ENCODE data around the gene EXO5.
A peak's percentile ranks its signal among the peaks of the same experiment; 100 is the strongest.
"Not testable (repeated sequence)": the region's sequence is repeated elsewhere in the genome, so short reads cannot be mapped to it uniquely, and the experiment has no call there.

The EXO5 gene, protein sequence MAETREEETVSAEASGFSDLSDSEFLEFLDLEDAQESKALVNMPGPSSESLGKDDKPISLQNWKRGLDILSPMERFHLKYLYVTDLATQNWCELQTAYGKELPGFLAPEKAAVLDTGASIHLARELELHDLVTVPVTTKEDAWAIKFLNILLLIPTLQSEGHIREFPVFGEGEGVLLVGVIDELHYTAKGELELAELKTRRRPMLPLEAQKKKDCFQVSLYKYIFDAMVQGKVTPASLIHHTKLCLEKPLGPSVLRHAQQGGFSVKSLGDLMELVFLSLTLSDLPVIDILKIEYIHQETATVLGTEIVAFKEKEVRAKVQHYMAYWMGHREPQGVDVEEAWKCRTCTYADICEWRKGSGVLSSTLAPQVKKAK

DNA sequence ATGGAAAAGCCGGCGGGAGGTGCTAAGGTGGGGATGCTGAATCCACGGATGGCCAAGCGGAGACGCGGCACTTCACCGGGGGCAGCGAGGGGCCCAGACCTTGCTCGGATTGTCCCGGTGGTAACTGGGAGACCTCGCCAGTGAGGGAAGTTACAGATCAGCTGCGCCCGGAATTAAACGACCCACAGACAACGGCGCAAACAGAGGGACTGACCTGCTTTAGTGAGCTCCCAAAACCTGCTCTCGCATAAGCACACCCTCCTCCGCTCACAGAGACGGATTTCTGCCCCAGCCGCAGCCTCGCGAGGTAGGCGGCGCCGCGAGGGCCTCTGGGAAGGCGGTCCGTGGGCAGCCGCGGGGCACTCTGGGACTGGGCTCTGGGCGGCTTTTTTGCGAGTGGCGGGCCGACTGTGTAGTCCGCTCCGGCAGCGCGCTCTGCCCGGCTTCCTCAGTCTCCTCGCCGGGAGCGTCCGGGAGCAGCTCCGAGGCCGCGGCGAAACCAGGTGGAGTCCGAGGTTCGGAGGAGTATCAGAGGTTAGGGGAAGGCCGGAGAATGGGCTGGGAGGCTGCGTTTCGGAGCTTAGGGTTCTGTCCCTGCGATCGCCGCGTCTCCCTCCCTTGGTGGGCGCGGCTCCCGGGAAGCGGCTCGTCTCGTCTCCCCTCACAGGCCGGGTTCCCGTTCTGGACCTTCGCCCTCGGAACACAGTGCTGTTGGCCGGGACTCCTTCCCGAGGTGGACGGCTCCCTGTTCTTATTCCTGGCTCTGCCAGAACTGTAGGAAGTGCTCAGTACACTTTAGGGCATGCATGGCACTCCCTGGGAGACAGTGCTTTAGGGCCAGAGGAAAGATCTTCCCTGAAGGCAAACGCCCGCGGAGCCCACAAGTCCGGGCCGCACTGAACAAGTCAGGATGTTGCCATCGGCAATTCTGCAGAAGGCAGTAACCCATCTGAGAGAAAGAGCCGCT is at the start of gene EXO5:
EXO5 (plus strand) TSS at position 393 of the 967 bp plus-strand sequence. CDS start 5,778 bp downstream, outside the sequence.
- DNase-seq (ENCODE audit: low read depth in 3 of 3, low spot score in 1 of 3): peak; percentile 45 to 74 (median 70)

DNA sequence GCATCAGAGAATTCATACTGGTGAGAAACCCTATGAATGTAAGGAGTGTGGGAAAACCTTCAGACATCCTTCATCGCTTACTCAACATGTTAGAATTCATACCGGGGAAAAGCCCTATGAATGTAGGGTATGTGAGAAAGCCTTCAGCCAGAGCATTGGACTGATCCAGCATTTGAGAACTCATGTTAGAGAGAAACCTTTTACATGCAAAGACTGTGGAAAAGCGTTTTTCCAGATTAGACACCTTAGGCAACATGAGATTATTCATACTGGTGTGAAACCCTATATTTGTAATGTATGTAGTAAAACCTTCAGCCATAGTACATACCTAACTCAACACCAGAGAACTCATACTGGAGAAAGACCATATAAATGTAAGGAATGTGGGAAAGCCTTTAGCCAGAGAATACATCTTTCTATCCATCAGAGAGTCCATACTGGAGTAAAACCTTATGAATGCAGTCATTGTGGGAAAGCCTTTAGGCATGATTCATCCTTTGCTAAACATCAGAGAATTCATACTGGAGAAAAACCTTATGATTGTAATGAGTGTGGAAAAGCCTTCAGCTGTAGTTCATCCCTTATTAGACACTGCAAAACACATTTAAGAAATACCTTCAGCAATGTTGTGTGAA is 45.5 kb upstream of the EXO5 start:
- no peak for DNase-seq (ENCODE audit: low read depth in 3 of 3, low spot score in 1 of 3)

DNA sequence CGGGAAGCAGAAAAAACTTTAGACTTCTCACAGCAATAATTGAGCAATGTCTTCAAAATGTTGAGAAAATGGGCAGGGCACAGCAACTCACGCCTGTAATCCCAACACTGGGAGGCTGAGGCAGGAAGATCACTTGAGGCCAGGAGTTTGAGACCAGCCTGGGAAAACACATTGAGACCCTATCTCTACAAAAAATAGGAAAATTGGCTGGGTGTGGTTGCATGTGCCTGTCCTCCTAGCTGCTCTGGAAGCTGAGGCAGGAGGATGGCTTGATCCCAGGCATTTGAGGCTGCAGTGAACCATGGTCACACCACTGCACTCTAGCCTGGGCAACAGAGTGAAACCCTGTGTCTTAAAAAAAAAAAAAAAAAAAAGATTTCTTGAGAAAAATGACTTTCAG is 39.2 kb upstream of the EXO5 start:
- no peak for DNase-seq (ENCODE audit: low read depth in 3 of 3, low spot score in 1 of 3)

DNA sequence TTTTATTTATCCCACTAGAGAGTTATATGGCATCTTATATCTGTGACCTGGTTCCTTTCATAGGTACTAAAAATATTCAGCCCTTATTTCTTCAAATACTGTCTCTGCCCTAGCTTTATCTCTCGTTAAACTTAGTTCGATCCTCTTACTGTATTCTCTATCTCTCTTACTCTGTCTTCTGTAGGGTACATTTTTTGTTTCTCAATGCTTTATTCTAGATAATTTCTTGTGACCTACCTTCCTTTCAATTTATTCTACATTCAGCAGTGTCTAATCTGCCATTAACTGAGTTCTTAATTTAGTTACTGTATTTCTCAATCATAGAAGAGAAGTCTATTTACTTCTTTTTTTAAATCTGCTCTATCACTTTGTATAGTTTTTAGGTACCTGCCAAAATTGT is 33.3 kb upstream of the EXO5 start:
- DNase-seq (ENCODE audit: low read depth in 3 of 3, low spot score in 1 of 3): no peak

DNA sequence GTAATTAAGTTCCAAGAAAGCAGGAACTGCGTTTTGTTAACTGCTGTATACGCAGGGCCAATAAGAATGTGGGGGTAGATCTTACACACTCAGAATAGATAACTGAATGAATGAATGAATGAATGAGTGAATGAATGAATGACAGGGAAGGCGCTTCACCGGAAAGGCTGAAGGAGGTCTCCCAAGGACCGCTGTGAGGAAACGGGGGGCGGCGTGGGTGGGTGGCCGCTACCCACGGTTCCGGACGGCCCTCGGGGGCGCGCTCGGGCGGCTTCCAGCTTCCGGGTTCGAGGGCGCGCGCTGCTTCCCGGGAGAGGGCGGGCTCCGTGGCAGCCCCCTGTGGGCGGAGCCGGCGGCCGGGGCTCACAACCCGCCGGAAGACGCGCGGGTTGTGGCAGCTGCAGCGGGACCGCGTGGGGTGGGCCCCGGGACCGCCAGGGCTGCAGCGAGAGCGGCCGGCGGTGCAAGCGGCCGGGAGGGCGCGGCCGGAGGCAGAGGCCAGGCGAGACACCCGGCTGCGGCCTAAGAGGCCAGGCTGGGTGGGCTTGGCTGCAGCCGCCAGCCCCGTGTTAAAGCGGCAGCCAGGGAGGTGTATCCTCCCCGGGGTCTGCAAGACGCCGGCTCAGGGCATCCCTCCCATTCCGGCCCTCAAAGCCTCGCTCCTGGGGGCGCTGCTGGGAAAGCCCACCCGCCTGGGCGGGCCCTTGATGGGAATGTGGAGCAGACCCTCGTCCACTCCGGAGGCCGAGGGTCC is 31.5 kb upstream of the EXO5 start, which contains the start of gene ZFP69:
ZFP69 (plus strand) TSS at position 367 of the 754 bp plus-strand sequence. CDS start 2,072 bp downstream, outside the sequence.
- peak in 2 of 3 donors; percentile 30 to 56 for DNase-seq (ENCODE audit: low read depth in 3 of 3, low spot score in 1 of 3)

DNA sequence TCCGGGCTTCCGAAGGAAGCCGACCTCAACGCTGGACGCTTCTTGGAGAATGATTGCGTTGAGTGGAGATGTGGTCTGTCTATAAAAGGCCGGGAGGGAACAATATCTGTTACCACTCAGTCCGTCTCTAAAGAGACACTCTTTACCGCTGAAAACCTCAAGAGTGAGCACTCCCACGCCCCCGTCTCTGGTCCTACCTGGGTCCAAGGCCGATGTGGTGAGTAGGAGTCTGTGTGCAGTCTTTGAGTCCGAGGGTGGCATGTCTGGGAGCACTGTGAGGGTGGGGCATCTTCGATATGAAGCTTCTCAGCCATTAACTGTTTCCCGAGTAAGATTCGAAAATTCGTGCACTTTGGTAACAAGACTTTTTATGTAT is 30.9 kb upstream of the EXO5 start:
- DNase-seq (ENCODE audit: low read depth in 3 of 3, low spot score in 1 of 3): no peak

DNA sequence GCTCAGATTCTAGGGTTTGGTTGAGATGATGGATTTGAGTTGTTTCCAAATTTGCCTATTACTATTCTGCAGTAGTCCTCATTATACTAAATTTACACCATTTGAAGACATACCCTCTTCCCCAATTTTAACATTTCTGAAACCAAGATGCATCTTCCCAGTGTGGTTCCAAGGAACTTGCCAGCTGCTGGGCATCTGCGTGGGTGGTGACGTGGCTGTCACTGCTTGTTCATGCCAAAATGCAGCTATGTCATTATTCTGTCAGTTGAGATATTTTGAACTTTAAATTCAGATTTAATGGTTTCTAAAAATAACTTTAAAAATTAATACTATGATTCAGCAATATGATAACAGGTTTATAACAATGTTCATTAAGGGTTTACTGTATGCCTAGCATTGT is 30.3 kb upstream of the EXO5 start:
- DNase-seq (ENCODE audit: low read depth in 3 of 3, low spot score in 1 of 3): no peak

DNA sequence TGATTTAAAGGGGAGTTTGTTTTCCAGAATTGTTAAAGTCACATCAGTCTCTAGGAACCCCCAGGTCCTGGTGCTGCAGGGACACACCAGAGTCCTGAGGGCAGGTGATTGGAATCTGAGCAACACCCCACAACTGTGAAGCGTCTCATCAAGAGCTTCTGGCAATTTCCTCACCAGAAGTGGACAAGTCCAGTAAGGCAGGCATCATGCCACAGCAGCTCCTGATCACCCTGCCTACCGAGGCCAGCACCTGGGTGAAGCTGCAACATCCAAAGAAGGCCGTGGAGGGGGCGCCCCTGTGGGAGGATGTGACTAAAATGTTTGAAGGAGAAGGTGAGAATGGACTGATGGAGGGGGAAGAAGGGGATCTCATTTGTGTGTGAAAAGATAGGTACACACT is 29.4 kb upstream of the EXO5 start:
- no peak for DNase-seq (ENCODE audit: low read depth in 3 of 3, low spot score in 1 of 3)

DNA sequence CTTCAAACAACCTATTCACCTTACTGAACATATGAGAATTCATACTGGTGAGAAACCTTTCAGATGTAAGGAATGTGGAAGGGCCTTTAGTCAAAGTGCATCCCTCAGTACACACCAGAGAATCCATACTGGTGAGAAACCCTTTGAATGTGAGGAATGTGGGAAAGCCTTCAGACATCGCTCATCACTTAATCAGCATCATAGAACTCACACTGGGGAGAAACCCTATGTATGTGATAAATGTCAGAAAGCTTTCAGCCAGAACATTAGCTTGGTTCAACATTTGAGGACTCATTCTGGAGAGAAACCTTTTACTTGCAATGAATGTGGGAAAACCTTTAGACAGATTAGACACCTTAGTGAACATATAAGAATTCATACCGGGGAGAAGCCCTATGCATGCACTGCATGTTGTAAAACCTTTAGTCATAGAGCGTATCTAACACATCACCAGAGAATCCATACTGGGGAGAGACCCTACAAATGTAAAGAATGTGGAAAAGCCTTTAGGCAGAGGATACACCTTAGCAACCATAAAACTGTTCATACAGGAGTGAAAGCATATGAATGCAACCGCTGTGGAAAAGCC is 13.2 kb upstream of the EXO5 start:
- DNase-seq (ENCODE audit: low read depth in 3 of 3, low spot score in 1 of 3): no peak

DNA sequence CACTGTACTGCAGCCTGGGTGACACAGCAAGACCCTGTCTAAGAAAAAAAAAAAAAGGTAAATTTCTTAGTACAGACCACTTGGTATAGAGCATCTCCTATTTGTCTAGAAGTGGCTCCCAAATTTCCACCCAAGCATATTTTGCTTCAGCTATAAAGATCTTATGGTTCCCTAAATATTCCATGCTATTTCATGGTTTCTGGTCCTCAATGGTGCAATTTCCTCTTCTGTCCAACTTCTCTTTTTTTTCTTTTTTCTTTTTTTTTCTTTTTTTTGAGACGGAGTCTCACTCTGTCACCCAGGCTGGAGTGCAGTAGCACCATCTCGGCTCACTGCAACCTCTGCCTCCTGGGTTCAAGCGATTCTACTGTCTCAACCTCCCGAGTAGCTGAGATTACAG is 5.9 kb upstream of the EXO5 start:
- not testable (repeated sequence) for DNase-seq (ENCODE audit: low read depth in 3 of 3, low spot score in 1 of 3)

DNA sequence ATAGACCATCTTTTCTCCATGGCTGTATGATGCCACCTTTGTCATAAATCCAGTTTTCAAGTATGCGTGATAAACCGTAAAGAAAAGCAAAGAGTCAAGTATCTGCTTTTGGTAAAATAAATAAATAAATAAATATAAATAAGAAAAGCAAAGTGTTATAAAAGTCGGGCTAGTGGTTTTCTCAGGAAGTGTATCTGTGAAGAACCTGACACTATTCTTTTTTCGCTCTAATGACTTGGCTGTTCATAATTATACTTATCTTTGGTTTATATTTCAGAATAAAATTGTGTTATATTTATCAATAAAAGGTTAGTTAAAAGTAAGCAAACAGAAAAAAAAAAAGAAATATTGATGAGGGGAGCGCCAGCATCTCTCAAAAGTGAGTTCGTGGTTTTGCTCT is 594 bp upstream of the EXO5 start:
- DNase-seq (ENCODE audit: low read depth in 3 of 3, low spot score in 1 of 3): no peak

DNA sequence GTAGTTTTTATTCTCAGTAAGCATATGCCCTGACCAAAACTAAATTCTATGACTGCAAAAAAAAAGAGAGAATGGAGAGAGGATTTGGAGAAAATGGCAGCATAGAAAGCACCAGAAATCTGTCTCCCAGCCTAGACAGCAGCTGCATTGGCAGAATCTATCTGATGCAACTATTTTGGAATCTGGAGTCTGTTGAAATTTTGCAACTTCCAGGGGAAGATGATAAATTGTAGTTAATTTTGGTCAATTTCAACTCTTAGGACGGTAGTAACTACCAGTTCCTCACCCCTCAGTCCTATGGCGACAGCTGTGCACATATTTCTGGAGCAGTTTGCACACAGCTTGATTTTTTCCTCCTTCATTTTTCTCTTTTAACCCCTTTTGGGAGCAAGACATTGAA is 10.9 kb downstream of the EXO5 start:
- no peak for DNase-seq (ENCODE audit: low read depth in 3 of 3, low spot score in 1 of 3)

DNA sequence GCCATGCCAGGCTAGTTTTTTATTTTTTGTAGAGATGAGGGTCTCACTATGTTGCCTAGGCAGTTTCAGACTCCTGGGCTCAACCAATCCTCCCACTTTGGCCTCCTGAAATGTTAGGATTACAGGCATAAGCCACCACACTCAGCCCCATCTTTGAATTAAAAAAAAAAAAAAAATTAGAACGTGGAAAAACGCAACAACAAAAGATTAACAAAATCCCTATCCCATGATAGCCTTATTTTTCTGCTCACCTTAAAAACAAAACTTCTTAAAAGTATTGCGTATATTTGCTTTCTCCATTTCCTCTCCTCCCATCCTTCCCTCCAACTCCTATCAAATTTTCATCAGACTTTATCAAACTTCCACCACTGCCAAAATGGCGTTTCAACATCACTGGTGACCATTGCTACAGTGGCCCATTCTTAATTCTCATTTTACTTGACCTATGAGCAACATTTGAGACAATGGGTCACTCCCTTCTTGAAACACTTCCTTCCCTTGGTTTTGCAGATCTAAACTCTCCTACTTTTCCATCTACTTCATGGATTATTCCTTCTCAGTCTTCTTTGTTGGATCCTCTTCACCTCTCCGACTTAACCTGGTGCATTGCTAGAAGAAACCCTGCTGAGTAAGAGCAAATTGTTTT is 22.3 kb downstream of the EXO5 start:
- DNase-seq (ENCODE audit: low read depth in 3 of 3, low spot score in 1 of 3): no peak

DNA sequence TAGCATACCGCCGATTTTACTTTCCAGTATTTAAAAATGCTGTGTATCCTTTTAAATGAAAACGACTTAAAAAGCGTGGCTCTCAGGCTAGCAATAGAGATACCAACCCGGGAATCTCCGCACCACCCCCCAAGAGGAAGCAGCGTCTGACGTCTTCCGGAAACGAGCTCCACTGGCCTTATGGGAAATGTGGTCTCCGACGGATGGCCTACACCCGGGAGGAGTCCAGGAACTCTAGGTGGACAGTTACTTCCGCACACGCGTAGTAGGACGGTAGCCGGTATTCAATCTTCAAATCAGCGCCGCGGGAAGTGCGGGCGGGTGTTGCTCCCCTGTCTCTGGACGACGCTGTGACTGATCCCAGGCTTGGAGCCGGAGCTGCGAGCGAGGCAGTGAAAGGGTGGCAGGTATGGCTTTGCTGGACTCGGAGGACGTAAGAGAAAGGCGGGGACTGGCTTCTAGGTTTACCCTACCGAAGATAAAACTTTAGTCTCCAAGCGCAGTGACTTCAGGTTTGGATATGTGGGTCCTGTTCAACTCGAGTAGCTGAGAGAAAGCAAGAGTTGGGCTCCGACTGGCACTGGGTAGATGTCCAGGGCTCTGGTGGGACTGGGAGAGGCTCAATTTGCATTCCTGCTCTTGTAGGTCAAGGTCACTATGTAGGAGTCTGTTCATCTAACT is 23.0 kb downstream of the EXO5 start, which contains the start of gene ZNF684:
ZNF684 (plus strand) TSS at position 257 of the 681 bp plus-strand sequence. CDS start 1,530 bp downstream, outside the sequence.
- DNase-seq (ENCODE audit: low read depth in 3 of 3, low spot score in 1 of 3): peak; percentile 57 to 63 (median 61)

DNA sequence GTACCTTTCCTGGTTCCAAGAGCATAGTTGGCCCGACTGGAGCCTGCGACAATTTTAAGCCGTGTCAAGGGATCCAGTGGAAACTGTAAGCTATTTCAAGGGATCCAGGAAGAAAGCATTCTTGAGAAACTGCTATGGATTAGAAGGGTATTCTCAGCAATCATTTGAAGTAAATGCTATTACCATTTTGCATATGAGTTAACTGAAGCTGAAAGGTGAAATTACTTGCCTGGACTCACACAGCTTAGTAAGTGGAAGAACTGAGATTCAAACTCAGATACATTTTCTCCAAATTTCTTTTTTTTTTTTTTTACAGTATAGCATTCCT is 23.5 kb downstream of the EXO5 start:
- DNase-seq (ENCODE audit: low read depth in 3 of 3, low spot score in 1 of 3): no peak

DNA sequence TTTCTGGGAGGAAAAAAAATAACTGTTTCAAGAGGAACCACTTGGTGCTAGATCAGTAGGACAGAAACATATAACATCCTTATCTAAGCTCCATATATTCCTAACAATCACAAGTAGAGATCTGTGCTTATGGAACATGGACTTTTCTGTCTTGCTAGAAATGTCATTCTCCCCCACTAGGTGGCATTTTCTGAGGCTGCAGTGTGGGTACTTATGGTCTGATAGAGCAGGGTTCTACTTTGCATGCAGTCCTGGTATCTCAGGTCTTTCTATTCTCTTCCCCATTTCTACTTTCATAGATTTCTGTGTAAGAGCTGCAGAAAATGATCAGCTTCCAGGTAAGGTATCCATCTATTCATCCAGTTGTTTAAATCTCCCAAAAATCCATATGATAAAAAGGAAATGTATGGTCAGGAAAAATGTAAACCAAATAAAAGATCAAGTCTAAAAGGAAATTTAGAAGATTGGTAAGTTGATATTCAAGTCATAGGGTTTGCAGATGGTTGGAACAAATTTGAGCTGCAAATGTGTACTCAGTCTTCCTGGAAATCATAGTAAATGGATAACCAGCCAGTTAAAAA is 24.4 kb downstream of the EXO5 start:
- DNase-seq (ENCODE audit: low read depth in 3 of 3, low spot score in 1 of 3): no peak

DNA sequence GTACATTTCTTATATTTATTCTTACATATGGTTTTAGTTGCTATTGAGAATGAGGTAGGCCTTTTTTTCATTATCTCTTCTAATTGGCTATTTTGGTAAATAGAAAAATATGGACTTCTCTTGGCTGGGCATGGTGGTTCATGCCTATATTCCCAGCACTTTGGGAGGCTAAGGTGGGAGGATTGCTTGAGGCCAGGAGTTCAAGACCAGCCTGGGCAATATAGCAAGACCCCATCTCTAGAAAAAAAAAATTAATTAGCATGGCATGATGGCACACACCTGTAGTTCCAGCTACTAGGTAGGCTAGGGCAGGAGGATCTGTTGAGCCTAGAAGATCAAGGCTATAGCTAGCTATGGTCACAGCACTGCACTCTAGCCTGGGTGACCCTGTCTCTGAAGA is 26.0 kb downstream of the EXO5 start:
- DNase-seq (ENCODE audit: low read depth in 3 of 3, low spot score in 1 of 3): no peak

DNA sequence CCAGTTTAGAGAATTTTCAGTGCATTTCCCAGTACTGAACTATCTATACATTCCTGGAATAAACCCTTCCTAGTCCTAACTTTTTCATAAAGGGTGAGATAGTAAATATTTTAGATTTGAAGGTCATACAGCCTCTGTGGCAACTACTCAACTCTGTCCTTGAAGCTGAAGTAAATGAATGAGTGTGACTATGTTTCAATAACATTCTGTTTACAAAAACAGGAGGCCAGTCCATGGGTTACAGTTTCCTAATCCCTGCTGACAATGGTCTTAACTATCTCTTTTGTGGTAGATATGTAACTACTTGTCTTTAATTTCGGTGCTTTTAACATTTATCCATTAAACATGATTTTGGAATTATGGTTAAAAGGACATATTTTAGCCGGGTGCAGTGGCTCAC is 27.2 kb downstream of the EXO5 start:
- no peak for DNase-seq (ENCODE audit: low read depth in 3 of 3, low spot score in 1 of 3)

DNA sequence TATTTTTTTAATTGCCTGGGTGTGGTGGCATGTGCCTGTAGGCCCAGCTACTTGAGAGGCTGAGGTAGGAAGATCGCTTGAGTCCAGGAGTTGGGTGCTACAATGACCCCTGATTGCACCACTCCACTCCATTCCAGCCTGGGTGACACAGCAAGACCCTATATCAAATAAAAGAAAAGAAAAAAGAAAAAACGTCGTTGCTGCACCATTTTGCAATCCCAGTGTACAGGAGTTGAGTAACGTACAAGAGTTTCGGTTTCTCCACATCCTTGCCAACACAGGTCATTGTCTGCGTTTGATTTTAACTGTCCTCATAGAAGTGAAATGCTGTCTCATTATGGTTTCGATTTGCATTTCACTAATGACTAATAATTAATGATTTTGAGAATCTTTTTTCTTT is 30.8 kb downstream of the EXO5 start:
- DNase-seq (ENCODE audit: low read depth in 3 of 3, low spot score in 1 of 3): no peak

Measured in stimulated activated CD4-positive, alpha-beta T cell treated with anti-CD3 and anti-CD28 coated beads, TNF-alpha, amount 100 ng/mL, for 1 hour (primary cell).